HG03159 (cell line): ENCODE measurements around the gene CAMP.
"Not testable (repeated sequence)": the region's sequence is repeated elsewhere in the genome, so short reads cannot be mapped to it uniquely, and the experiment has no call there.

Experiments
- ATAC-seq: cut with Tn5 transposase; IDR thresholded peaks from one replicate; pipeline ENCODE4 v1.9.1; 2021; ENCODE audit warnings: mild to moderate bottlenecking, moderate library complexity; ENCODE audit not compliant: unreplicated experiment

Gene CAMP

GRCh38 chr3:48248095-48248850, 25.0 kb downstream of the CAMP start:
- ATAC-seq: no peak

- ATAC-seq: no peak
These were observed 33.3 kb downstream of the CAMP start for GRCh38 chr3:48256557-48256956.

- ATAC-seq: no peak
These were observed 35.2 kb downstream of the CAMP start for GRCh38 chr3:48258530-48258929.

- ATAC-seq: no peak
These were observed 44.5 kb downstream of the CAMP start for GRCh38 chr3:48267782-48268181.

- no peak for ATAC-seq
These were observed 45.2 kb downstream of the CAMP start for GRCh38 chr3:48268381-48268935.

- no peak for ATAC-seq
These were observed 45.8 kb downstream of the CAMP start for GRCh38 chr3:48268936-48269561.

- no peak for ATAC-seq
These were observed 46.3 kb downstream of the CAMP start for GRCh38 chr3:48269592-48269991.

GRCh38 chr3:48270306-48270705, 47.0 kb downstream of the CAMP start:
- no peak for ATAC-seq

- not testable (repeated sequence) for ATAC-seq
These were observed 47.9 kb downstream of the CAMP start for GRCh38 chr3:48271223-48271622.

- no peak for ATAC-seq
These were observed 48.6 kb downstream of the CAMP start for GRCh38 chr3:48271763-48272498.

GRCh38 chr3:48273594-48274211, 50.4 kb downstream of the CAMP start:
- no peak for ATAC-seq

GRCh38 chr3:48274452-48274851, 51.2 kb downstream of the CAMP start:
- no peak for ATAC-seq
